Karpas-422 (cell line): Measurements from ENCODE around the gene SERPINB3. TPM values are rescaled to one million over a fixed set of nuclear protein-coding genes. Genes with fewer than 3 reads are reported as not detected.

Source experiments
- DNase-seq: peaks from one replicate; pipeline ENCODE4 v3.0.0-alpha.2; 2015
- H2AFZ ChIP-seq: fragments of 200-600 bp; sonication (generic); 2 replicates; pipeline ENCODE4 v1.6.1; 2014; ENCODE audit warnings: antibody characterized with exemption, low read length, mixed read lengths
- H3K27ac ChIP-seq: fragments of 200-600 bp; sonication (generic); 2 replicates; pipeline ENCODE4 v1.5.1; 2014; ENCODE audit warnings: mild to moderate bottlenecking, low read length, moderate library complexity
- H3K27me3 ChIP-seq: fragments of 200-600 bp; sonication (generic); 2 replicates; pipeline ENCODE4 v1.6.1; 2014; ENCODE audit warnings: low read length, mixed read lengths
- H3K36me3 ChIP-seq: fragments of 200-600 bp; sonication (generic); 2 replicates; pipeline ENCODE4 v1.6.1; 2014; ENCODE audit warnings: low read length, mixed read lengths; ENCODE audit not compliant: insufficient read depth
- H3K4me1 ChIP-seq: fragments of 200-600 bp; sonication (generic); 2 replicates; pipeline ENCODE4 v1.6.1; 2014; ENCODE audit warnings: mild to moderate bottlenecking, low read length, mixed read lengths
- H3K4me2 ChIP-seq: fragments of 200-600 bp; sonication (generic); 2 replicates; pipeline ENCODE4 v1.6.1; 2014; ENCODE audit warnings: low read length, low read depth, mild to moderate bottlenecking; ENCODE audit not compliant: poor library complexity, severe bottlenecking
- H3K4me3 ChIP-seq: fragments of 200-600 bp; sonication (generic); 2 replicates; pipeline ENCODE4 v1.5.1; 2014; ENCODE audit warnings: mild to moderate bottlenecking, antibody characterized with exemption, low read length, mixed read lengths
- H3K79me2 ChIP-seq: fragments of 200-600 bp; sonication (generic); 2 replicates; pipeline ENCODE4 v1.6.1; 2014; ENCODE audit warnings: mild to moderate bottlenecking, low read length, mixed read lengths
- H3K9ac ChIP-seq: fragments of 200-600 bp; sonication (generic); 2 replicates; pipeline ENCODE4 v1.6.0; 2014; ENCODE audit warnings: low read length
- H3K9me2 ChIP-seq: fragments of 200-600 bp; sonication (generic), shearing (Covaris generic); replicated peaks from 2 replicates; pipeline ENCODE4 v1.6.0; 2014; ENCODE audit warnings: mild to moderate bottlenecking, low read length, moderate library complexity; ENCODE audit not compliant: insufficient read depth
- H3K9me3 ChIP-seq: fragments of 300-700, 200-600 bp; sonication (generic); 2 replicates; pipeline ENCODE4 v1.6.1; 2014; ENCODE audit warnings: low read length, mixed read lengths
- H4K20me1 ChIP-seq: fragments of 200-600 bp; sonication (generic); 2 replicates; pipeline ENCODE4 v1.6.1; 2014; ENCODE audit warnings: mild to moderate bottlenecking, antibody characterized with exemption, low read length, low read depth; ENCODE audit not compliant: insufficient read depth
- total RNA-seq: library from RNA; depleted of rRNA; stranded (reverse); fragments of >200 nt; shearing (Covaris generic); gene quantifications from 2 replicates; pipeline ENCODE4 v1.2.3, GENCODE V29; 2014; ENCODE audit warnings: low replicate concordance; rRNA removed

SERPINB3 gene
- total RNA-seq, 1 experiment from 2014 or later, result not detected

DNA sequence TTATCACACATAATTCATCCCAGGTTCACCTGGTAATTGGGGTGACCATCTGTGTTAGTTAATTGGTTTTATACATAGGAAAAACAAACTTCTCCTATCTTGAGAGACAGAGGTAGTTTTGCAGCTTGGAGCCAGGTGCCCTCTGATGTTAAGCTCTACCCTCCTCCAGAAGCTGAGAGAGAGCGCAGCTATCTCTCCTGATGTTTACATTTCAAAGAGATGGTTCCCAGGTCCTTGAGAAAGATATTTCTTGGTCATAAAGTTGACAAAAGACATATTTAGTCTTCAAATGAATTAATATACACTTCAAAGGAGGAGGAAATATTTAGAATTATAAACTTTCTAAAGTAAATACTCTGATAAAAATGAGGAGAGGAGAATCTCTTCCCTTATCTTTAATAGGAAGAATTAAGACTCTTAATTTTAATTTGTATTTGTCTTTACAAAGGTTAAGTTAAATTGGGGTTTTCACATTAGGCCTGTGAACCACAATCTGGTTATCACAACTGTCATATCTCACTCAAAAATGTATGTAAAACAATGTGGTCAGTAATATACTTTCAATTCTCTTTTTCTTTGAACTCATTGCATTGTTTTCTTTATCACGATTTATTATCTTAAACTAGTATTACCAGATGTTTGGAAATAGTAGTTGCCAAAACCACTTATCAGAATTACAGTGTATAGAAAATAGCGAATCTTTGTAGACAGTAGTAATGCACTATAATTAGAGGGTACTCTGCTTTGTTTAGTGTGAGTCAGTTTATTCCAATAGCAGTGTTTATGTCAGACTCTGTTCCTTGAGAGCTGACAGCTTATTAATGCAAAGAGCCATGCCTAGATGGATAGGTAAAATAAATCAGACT, 44.4 kb downstream of the SERPINB3 start:
- H3K4me2 ChIP-seq, result no peak overlapping the region
- no peak overlapping the region for H3K4me3 ChIP-seq
- 0 out of 2 replicates have a peak, but pooled peaks cover 3% of the 10 kb centered on the region for H3K27me3 ChIP-seq
- DNase-seq, result no peak
- H3K36me3 ChIP-seq, result no peaks in the 10 kb centered on the region
- H3K9me3 ChIP-seq, result peaks cover 7% of the 10 kb centered on the region; the same call in 1 of the 2 replicates
- peaks cover 11% of the 10 kb centered on the region for H3K4me1 ChIP-seq
- H3K79me2 ChIP-seq, result no peaks in the 10 kb centered on the region
- H3K9ac ChIP-seq, result no peak overlapping the region
- no peak overlapping the region for H2AFZ ChIP-seq
- H3K9me2 ChIP-seq, result 0 out of 2 replicates have a peak, but pooled peaks cover 6% of the 10 kb centered on the region
- H3K27ac ChIP-seq, result no peak overlapping the region
- no peaks in the 10 kb centered on the region for H4K20me1 ChIP-seq

DNA sequence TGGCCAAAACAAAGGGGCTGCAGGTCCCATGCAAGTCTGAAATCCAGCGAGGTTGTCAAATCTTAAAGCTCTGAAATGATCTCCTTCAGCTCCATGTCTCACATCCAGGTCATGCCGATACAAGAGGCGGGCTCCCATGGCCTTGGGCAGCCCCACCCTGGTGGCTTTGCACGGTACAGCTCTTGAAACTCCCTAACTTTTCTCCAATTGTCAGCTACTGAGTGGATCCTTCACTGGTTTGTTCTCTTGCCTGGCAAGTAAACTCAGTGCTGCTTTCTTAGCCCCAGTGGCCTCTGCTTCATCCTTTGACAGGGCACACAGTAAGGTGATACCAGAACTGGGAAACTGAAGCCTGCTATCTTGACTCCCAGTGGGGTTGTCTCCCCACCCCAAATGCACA, 48.3 kb downstream of the SERPINB3 start:
- Histone ChIP-seq H4K20me1 (no peaks in the 10 kb centered on the region), H3K79me2 (no peaks in the 10 kb centered on the region), H3K9me3 (no peaks in the 10 kb centered on the region), H3K27ac (no peak overlapping the region), H3K9ac (no peak overlapping the region), H3K36me3 (no peaks in the 10 kb centered on the region), H3K4me1 (peaks cover 6% of the 10 kb centered on the region), H3K4me3 (no peak overlapping the region), H3K4me2 (no peak overlapping the region), H3K27me3 (0 out of 2 replicates have a peak, but pooled peaks cover 3% of the 10 kb centered on the region), H3K9me2 (no peaks in the 10 kb centered on the region), H2AFZ (no peak overlapping the region)
- DNase-seq, result no peak

DNA sequence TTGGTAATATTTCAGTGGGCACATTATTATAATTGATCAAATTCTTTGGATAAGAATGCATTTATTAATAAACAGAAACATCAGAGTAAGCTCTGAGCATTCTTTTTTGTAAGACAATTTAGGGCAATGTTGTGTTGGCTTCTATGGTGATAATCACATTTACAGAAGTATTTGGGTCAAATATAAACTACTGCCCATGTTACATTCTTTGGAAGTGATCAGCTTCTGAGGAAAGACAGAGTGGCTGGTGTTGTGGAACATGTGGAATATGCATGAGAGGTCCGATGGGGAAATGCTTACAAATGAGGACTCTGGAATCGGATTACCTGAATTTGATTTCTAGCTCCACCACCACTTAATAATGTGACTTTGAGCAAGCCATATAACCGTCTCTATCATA, 55.2 kb downstream of the SERPINB3 start:
- Histone ChIP-seq H3K9me2 (no peaks in the 10 kb centered on the region), H4K20me1 (no peaks in the 10 kb centered on the region), H3K27ac (no peak overlapping the region), H3K4me1 (no peaks in the 10 kb centered on the region), H3K27me3 (no peaks in the 10 kb centered on the region), H3K9me3 (no peaks in the 10 kb centered on the region), H3K9ac (no peak overlapping the region), H3K36me3 (no peaks in the 10 kb centered on the region), H3K4me2 (no peak overlapping the region), H2AFZ (no peak overlapping the region), H3K4me3 (no peak overlapping the region), H3K79me2 (no peaks in the 10 kb centered on the region)
- DNase-seq, result no peak

Other genes starting within 250 kb of the SERPINB3 start
- 58.5 and 62.7 TPM in 2 replicates for gene VPS4B, start 239.4 kb downstream of the SERPINB3 start, total RNA-seq
- 1.0 TPM in 1 of 2 replicates, not detected in the other for gene SERPINB5, start 184.9 kb downstream of the SERPINB3 start, total RNA-seq
- gene SERPINB12, start 119.5 kb downstream of the SERPINB3 start, total RNA-seq, result not detected in 2 replicates
- gene SERPINB13, start 74.5 kb downstream of the SERPINB3 start, total RNA-seq, result not detected in 2 replicates
- gene SERPINB4, start 17.6 kb downstream of the SERPINB3 start, total RNA-seq, result not detected in 2 replicates
- not detected in 2 replicates for gene SERPINB11, start 41.1 kb upstream of the SERPINB3 start, total RNA-seq
- 2.8 TPM in 1 of 2 replicates, not detected in the other for gene SERPINB7, start 113.5 kb upstream of the SERPINB3 start, total RNA-seq
- not detected in 2 replicates for gene SERPINB2, start 225.8 kb upstream of the SERPINB3 start, total RNA-seq
- not detected in 2 replicates for gene SERPINB10, start 246.1 kb upstream of the SERPINB3 start, total RNA-seq